HUES64 (cell line): Measurements from ENCODE around the gene MYO5B.
"Not testable (repeated sequence)": the region's sequence is repeated elsewhere in the genome, so short reads cannot be mapped to it uniquely, and the experiment has no call there.

Experiments used
- H3K27ac ChIP-seq: 2 replicates; pipeline ENCODE4 v1.7.0; 2013; ENCODE audit warnings: low read depth, low read length, inconsistent platforms
- H3K27me3 ChIP-seq: 2 replicates; pipeline ENCODE4 v1.6.1; 2013; ENCODE audit warnings: mild to moderate bottlenecking, low read length; ENCODE audit not compliant: insufficient read depth
- H3K36me3 ChIP-seq: 2 replicates; pipeline ENCODE4 v1.6.1; 2013; ENCODE audit warnings: mild to moderate bottlenecking, low read length; ENCODE audit not compliant: insufficient read depth
- H3K4me1 ChIP-seq: 2 replicates; pipeline ENCODE4 v1.6.1; 2013; ENCODE audit warnings: mild to moderate bottlenecking, low read length, moderate library complexity; ENCODE audit not compliant: insufficient read depth
- H3K4me3 ChIP-seq: 2 replicates; pipeline ENCODE4 v1.5.1; 2013; ENCODE audit warnings: mild to moderate bottlenecking, low read length, moderate library complexity
- H3K9ac ChIP-seq: 2 replicates; pipeline ENCODE4 v1.6.1; 2013; ENCODE audit warnings: mild to moderate bottlenecking, low read depth, low read length
- H3K9me3 ChIP-seq: 2 replicates; pipeline ENCODE4 v1.6.1; 2013; ENCODE audit warnings: low read depth, low read length; ENCODE audit not compliant: insufficient read depth
- WGBS: fragments of 150-250, 120-280 bp; methylation state at CpG from one replicate; pipeline ENCODE4 v1.1.7; 2013; ENCODE audit warnings: missing lambda C conversion rate; 5-methylcytosine and 5-hydroxymethylcytosine counted together

MYO5B gene

DNA sequence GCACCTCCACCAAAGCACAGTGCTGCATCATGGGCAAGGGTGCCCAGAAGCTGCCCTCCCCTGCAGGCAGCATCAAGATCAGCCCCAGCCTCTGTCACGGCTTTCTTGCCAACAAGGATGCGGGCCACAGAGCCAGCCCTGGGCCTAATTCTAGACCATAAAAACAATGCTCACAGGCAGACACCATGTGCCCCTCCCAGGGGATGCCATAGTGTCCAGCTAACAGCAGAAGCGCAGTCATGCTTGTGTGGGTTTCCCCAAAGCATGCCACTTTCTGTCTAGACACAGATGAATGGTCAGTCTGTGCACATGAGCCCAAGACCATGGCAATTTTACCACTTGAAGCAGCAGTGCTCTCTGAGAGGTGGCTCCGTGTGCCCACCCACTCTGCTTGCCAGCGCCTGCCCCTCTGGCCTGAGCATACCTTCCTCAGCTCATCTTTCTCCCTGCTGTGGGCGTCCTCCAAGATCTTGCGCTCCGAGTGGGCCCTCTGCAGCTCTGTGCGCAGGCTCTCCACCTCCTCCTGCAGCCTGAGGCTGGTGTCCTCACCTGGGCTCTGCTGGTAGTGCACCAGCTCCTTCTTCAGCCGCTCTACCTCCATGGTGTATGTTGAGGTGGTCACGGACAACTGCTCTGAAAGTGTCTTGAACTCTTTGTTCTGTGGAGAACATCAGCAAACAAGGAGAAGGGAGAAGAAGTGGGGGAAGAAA, 300.3 kb downstream of the MYO5B start:
- Histone ChIP-seq H3K27ac (no peak overlapping the region), H3K4me3 (no peak overlapping the region), H3K4me1 (peaks cover 10% of the 10 kb centered on the region), H3K36me3 (no peaks in the 10 kb centered on the region), H3K9me3 (no peaks in the 10 kb centered on the region), H3K27me3 (no peaks in the 10 kb centered on the region), H3K9ac (no peak overlapping the region)
- WGBS: 94% methylated on average over 11 of the region's 11 CpGs

DNA sequence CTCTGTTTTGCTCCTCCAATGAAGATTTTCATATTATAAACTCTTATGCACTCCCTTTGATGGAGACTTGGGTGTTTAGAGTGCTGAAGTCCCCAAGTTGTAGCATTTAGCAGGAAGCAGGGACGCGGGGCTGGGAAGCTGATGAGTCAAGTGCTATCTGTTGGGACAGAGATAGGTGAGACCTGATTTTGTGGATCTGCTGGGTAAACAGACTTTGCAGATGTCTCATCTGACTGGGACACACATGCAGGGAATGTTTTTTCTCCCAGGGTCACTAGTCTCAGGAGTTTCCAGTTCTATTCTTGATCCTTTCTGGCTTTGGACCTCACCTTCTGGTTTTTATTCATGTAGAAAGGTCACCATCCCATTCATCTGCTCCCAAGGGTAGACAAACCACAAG, 301.9 kb downstream of the MYO5B start:
- no peaks in the 10 kb centered on the region for H3K9me3 ChIP-seq
- H3K4me1 ChIP-seq: peaks cover 11% of the 10 kb centered on the region
- H3K36me3 ChIP-seq: no peaks in the 10 kb centered on the region
- H3K9ac ChIP-seq: no peak overlapping the region
- H3K27me3 ChIP-seq: no peaks in the 10 kb centered on the region
- no peak overlapping the region for H3K27ac ChIP-seq
- H3K4me3 ChIP-seq: no peak overlapping the region
- 80% methylated on average over 2 of the region's 2 CpGs for WGBS

DNA sequence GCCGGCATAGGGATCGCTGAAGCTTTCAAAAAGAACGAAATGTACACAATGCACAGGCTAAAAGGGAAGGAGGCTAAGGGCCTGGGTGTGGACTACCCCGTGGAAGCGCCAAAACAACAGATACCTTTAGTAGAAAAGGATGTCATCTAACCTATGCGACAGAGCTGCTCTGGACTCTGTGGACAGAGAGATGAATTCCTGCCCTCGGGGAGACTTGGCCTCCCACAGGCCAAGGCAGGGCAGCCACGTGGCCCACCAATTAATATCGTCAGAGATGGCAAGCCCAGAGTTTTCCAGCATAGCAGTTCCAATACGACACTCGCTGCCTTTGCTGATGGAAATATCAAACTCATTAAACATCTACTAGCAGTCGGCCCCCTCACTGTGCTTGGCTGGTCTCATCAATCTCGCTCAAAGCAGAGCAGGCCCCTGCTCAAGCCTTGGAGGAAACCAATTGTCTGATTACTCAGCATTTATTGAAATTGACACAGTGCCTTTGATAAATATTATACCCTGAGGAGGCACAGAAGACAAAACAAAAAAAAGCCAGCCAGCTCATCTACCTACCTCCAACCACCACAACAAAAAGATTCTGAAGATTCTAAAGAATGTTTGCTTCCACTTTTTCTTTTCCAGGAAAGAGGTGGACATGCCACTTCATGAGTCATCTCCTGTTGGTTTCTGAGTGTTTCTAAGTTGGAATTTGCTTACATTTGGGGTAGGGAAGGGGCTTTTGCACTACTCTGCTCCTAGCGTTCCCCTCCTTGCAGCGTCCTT, 302.6 kb downstream of the MYO5B start:
- Histone ChIP-seq H3K9me3 (no peaks in the 10 kb centered on the region), H3K27me3 (no peaks in the 10 kb centered on the region), H3K9ac (no peak overlapping the region), H3K4me3 (no peak overlapping the region), H3K27ac (no peak overlapping the region), H3K36me3 (no peaks in the 10 kb centered on the region), H3K4me1 (peaks cover 11% of the 10 kb centered on the region)
- WGBS: 88% methylated on average over 14 of the region's 15 CpGs

DNA sequence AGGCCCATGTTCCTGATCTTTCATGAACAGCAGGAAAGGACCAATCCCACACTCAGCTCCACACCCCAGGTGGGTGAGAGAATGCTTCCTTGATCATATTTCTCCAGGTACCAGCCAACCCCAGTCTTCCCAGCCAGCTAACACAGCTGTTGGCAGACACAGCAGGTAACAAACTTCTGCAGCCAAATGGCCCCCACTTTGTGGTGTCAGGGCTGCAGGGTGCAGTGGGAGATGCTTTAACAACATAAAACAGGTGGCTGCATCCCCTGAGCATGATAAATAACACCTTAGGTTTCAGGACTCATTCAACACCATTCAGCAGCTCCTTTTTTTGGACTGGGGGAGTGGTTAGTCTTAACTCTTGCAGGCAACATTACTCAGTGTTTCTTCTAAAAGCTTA, 304.9 kb downstream of the MYO5B start:
- Histone ChIP-seq H3K27me3 (no peaks in the 10 kb centered on the region), H3K4me1 (peaks cover 11% of the 10 kb centered on the region), H3K9ac (no peak overlapping the region), H3K9me3 (no peaks in the 10 kb centered on the region), H3K27ac (no peak overlapping the region), H3K4me3 (no peak overlapping the region), H3K36me3 (no peaks in the 10 kb centered on the region)

DNA sequence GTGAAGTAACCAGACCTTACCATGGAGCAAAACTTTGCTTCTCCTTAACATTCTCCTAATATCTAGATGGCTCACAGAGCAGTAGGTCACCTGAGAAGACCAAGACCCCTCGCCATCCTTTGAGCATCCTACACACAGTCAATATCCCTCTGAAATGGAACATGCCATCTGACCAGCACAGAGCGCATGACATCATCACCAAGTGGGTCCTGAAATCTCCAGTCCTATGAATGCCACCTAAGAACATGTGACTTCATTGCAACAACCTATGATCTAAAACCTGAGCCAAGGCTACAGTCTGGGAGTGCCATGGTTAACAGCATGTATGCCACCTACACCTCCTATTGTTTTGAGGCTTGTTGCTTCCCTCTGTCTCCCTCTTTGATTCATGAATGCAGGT, 305.4 kb downstream of the MYO5B start:
- H3K4me3 ChIP-seq, H3K27me3 ChIP-seq, H3K27ac ChIP-seq, H3K9me3 ChIP-seq, H3K9ac ChIP-seq, H3K36me3 ChIP-seq: not testable (repeated sequence)
- H3K4me1 ChIP-seq: peaks cover 11% of the 10 kb centered on the region
- 94% methylated on average over 2 of the region's 2 CpGs for WGBS

DNA sequence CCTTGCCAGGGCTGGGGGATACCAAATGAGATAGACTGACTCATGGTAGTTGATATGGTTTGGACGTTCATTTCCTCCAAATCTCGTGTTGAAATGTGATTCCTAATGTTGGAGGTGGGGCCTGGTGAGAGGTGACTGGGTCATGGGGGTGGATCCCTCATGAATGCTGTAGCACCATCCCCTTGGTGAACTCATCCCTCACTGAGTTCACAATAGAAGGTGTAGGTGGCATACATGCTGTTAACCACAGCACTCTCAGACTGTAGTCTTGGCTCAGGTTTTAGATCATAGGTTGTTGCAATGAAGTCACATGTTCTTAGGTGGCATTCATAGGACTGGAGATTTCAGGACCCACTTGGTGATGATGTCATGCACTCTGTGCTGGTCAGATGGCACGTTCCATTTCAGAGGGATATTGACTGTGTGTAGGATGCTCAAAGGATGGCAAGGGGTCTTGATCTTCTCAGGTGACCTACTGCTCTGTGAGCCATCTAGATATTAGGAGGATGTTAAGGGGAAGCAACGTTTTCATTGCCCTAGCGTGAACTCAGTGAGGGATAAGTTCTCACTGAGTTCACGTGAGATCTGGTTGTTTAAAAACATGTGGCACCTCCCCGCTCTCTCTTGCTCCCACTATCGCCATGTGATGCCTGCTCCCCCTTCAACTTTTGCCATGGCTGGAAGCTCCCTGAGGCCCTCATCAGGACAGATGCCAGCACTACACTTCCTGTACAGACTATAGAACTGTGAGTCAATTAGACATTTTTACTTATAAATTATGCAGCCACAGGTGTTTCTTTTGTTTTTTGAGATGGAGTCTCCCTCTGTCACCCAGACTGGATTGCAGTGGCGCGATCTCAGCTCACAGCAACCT, 307.8 kb downstream of the MYO5B start:
- 88% methylated on average over 10 of the region's 10 CpGs for WGBS
- H3K4me1 ChIP-seq: peaks cover 11% of the 10 kb centered on the region; the same call in 1 of the 2 replicates
- no peak overlapping the region for H3K27ac ChIP-seq
- no peak overlapping the region for H3K9ac ChIP-seq
- H3K27me3 ChIP-seq: no peaks in the 10 kb centered on the region
- no peaks in the 10 kb centered on the region for H3K9me3 ChIP-seq
- H3K36me3 ChIP-seq: no peaks in the 10 kb centered on the region
- H3K4me3 ChIP-seq: no peak overlapping the region

DNA sequence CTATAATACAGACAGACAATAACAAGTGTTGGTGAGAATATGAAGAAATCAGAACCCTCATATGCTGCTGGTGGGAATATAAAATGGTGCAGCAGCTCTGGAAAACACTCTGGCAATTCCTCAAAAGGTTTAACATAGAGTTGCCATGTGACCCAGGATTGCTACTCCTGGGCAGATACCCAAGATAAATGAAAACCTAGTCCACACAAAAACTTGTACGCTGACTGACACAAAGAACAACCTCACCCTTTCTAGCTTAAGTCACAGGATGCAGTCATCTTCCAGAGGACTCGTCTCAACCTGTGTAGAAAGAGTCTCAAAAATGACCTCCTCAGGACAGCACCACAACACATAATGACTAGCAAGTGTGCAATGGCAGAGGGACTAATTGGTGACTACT, 310.0 kb downstream of the MYO5B start:
- H3K27ac ChIP-seq: no peak overlapping the region
- no peaks in the 10 kb centered on the region for H3K36me3 ChIP-seq
- no peaks in the 10 kb centered on the region for H3K9me3 ChIP-seq
- no peaks in the 10 kb centered on the region for H3K27me3 ChIP-seq
- H3K4me1 ChIP-seq: peaks cover 4% of the 10 kb centered on the region; the same call in 1 of the 2 replicates
- no peak overlapping the region for H3K4me3 ChIP-seq
- H3K9ac ChIP-seq: no peak overlapping the region
- WGBS: 98% methylated on average over 2 of the region's 2 CpGs

DNA sequence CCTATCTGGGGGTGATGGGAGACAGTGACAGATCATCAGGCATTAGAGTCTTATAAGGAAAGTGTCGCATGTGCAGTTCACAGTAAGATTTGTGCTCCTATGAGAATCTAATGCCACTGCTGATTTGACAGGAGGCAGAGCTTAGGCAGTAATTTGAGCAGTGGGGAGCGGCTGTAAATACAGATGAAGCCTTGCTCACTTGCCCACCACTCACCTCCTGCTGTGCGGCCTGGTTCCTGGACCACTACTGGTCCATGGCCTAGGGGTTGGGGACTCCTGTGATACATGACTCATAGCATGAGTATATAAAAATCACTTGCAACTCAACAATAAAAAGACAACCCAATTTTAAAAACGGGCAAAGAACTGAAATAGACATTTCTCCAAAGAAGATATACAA, 310.5 kb downstream of the MYO5B start:
- Histone ChIP-seq H3K4me3 (no peak overlapping the region), H3K36me3 (no peaks in the 10 kb centered on the region), H3K9me3 (no peaks in the 10 kb centered on the region), H3K9ac (no peak overlapping the region), H3K4me1 (no peaks in the 10 kb centered on the region), H3K27ac (no peak overlapping the region), H3K27me3 (no peaks in the 10 kb centered on the region)
- WGBS: 87% methylated on average over 4 of the region's 4 CpGs

DNA sequence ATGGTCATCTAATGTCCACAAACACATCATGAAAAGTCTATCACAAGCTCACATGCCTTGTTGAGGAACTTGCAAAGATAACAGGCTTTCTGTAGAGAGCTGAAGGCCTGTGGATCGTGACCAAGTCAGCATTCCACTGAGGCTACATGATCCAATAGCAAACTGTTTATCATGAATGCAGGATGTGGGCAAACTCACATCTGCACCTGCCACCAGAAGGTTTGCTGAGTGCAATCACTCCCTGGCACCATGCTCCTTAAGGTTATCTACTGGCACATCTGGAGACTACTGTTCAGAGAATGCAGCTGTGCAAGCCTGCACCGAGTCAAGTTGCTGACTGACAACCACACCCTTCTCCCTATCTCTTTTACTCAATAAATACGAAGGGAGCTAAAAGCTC, 314.3 kb downstream of the MYO5B start:
- no peak overlapping the region for H3K9ac ChIP-seq
- WGBS: 90% methylated on average over 3 of the region's 3 CpGs
- H3K4me1 ChIP-seq: no peaks in the 10 kb centered on the region
- no peak overlapping the region for H3K27ac ChIP-seq
- no peaks in the 10 kb centered on the region for H3K27me3 ChIP-seq
- no peak overlapping the region for H3K4me3 ChIP-seq
- no peaks in the 10 kb centered on the region for H3K36me3 ChIP-seq
- H3K9me3 ChIP-seq: no peaks in the 10 kb centered on the region

DNA sequence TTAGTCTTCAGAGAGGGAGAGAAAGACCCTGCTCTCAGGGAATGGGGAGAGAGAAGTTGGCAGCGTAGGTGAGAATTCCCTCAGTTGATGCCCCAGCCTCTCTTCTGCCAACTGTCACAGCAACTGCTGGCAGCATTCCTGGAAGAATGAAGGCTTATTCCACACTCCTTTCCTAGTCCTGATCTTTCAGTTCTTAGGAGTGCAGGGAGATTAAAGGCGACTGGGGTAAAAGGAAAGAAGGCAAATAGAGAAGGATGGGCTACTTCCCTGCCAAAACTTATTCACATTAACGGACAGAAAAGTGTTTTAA, 315.7 kb downstream of the MYO5B start:
- no peak overlapping the region for H3K27ac ChIP-seq
- H3K36me3 ChIP-seq: no peaks in the 10 kb centered on the region
- 95% methylated on average over 2 of the region's 3 CpGs for WGBS
- no peaks in the 10 kb centered on the region for H3K4me1 ChIP-seq
- no peaks in the 10 kb centered on the region for H3K27me3 ChIP-seq
- no peak overlapping the region for H3K9ac ChIP-seq
- no peak overlapping the region for H3K4me3 ChIP-seq
- H3K9me3 ChIP-seq: no peaks in the 10 kb centered on the region

DNA sequence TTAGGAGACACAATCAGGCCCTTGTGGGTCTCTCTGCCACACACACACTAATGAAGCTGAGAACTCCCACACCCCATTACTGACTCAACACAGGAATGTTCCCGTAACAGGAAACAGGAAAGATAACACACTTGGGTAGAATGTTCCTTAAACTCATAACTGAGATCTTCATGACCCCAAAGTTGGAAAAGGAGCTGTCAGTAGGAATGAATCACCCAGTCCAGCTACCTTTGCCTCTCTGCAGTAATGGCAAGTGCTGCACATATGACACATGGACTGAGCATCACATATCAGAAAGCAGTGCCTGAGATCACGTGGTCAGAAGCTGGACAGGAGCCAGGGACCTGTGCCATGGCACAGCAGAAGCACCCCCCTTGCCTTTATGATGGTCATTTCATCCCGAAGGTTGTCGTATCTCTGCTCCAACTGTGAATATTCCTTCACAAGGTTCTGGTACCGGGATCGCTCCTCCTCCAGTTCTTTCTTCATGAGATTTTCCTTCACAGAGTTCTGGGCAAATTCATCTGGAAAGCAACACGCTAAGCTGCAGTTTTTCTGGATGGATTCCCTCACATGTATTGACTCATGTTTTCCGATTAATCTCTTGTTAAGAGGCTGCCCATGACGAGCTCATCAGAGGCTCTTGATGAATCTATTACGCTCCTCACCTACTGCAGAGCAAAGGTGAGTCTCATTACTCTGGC, 316.2 kb downstream of the MYO5B start:
- Histone ChIP-seq H3K27me3 (no peaks in the 10 kb centered on the region), H3K4me1 (no peaks in the 10 kb centered on the region), H3K9ac (no peak overlapping the region), H3K36me3 (no peaks in the 10 kb centered on the region), H3K4me3 (no peak overlapping the region), H3K27ac (no peak overlapping the region), H3K9me3 (no peaks in the 10 kb centered on the region)
- 83% methylated on average over 10 of the region's 10 CpGs for WGBS
